Measurements from ENCODE around the gene TMED9.

The TMED9 gene

DNA sequence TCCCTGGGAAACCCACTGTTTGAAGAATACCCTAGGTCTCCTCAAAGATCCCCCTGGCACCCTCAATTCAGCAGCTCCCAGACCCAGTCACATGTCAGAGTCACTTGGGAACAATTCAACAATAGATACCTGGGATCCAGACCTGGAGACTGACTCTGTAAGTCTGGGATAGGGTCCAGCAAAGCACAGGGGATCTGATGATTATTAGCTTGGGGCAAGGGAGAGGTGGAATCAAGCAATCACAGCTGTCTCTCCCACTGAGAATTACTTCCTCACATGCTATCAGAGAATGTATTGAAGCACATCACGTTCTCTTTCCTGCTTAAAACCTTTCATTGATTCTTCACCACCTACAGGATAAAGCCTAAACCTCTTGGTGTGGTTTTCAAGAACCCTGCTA is 43.5 kb upstream of the TMED9 start:
- H3K36me3 ChIP-seq (ENCODE audit: control insufficient read depth, insufficient read depth, low read length) = peaks cover 6% of the 10 kb centered on the region
- no peak overlapping the region for H3K4me3 ChIP-seq (replicated peaks; ENCODE audit: low read depth, low read length)
- no peak for DNase-seq (ENCODE audit: extremely low read depth, insufficient read length)
- TF ChIP-seq, protein P1, sequence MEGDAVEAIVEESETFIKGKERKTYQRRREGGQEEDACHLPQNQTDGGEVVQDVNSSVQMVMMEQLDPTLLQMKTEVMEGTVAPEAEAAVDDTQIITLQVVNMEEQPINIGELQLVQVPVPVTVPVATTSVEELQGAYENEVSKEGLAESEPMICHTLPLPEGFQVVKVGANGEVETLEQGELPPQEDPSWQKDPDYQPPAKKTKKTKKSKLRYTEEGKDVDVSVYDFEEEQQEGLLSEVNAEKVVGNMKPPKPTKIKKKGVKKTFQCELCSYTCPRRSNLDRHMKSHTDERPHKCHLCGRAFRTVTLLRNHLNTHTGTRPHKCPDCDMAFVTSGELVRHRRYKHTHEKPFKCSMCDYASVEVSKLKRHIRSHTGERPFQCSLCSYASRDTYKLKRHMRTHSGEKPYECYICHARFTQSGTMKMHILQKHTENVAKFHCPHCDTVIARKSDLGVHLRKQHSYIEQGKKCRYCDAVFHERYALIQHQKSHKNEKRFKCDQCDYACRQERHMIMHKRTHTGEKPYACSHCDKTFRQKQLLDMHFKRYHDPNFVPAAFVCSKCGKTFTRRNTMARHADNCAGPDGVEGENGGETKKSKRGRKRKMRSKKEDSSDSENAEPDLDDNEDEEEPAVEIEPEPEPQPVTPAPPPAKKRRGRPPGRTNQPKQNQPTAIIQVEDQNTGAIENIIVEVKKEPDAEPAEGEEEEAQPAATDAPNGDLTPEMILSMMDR (IDR thresholded peaks at IDR 0.05; ENCODE audit: insufficient read depth, low read length, poor library complexity, severe bottlenecking) = no peak
- H3K27me3 ChIP-seq (replicated peaks; ENCODE audit: control insufficient read depth, insufficient read depth, low read length) = no peaks in the 10 kb centered on the region

DNA sequence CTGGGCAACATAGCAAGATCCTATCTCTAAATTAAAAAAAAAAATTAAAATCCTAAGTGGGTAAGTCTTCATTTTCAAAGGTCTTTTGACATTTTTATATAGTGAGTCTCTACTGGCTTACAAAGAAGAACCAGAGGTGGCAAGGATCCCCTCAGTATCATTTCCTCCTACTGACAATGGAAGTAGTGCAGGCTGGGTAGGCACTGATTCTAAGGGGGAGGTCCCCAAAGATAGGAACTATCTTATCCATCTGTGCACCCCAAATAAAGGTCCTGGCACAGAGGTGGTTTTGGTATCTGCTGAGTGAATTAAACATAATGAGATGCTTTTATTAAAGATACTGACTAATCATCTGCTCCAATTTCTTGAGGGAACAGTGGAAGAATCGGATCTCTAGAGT is 41.9 kb upstream of the TMED9 start:
- Histone ChIP-seq H3K36me3 (ENCODE audit: control insufficient read depth, insufficient read depth, low read length) (peaks cover 6% of the 10 kb centered on the region), H3K27me3 (replicated peaks; ENCODE audit: control insufficient read depth, insufficient read depth, low read length) (no peaks in the 10 kb centered on the region), H3K4me3 (replicated peaks; ENCODE audit: low read depth, low read length) (no peak overlapping the region)
- DNase-seq (ENCODE audit: extremely low read depth, insufficient read length) = no peak
- TF ChIP-seq, protein P1 (IDR thresholded peaks at IDR 0.05; ENCODE audit: insufficient read depth, low read length, poor library complexity, severe bottlenecking) = no peak

DNA sequence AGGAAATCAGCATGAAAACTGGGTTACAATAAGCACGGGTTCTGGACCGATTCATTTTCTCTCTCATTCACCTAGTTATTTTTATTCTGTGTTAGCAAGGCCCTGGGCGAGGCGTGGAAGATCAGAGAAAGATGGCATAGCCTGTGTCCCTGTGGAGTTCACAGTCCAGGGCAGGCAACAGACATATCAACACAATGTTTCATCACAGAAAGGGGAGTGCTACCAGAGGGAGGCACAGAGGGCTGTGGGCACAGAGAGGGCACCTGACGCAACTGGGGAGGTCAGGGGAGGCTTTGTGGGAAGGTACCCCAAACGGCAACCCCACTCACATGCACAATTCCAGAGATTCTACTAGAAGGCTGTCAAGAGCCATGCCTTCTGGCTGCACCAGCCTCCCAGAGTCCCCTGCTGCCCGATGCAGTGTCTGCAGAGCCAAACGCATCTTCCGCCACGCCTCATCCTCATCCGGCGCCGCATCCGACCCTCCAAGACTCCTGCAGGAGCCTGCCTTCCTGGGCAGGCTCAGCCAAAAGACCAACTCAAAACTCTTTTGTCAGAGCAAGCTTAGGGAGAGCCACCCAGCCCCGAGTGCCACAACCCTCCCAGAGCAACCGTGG is 39.1 kb upstream of the TMED9 start:
- Histone ChIP-seq H3K4me3 (replicated peaks; ENCODE audit: low read depth, low read length) (peak overlapping the region; percentile 75), H3K27me3 (replicated peaks; ENCODE audit: control insufficient read depth, insufficient read depth, low read length) (no peaks in the 10 kb centered on the region), H3K36me3 (ENCODE audit: control insufficient read depth, insufficient read depth, low read length) (peaks cover 4% of the 10 kb centered on the region; the same call in 1 of the 2 replicates)
- no peak for DNase-seq (ENCODE audit: extremely low read depth, insufficient read length)
- TF ChIP-seq, protein P1 (IDR thresholded peaks at IDR 0.05; ENCODE audit: insufficient read depth, low read length, poor library complexity, severe bottlenecking) = no peak

DNA sequence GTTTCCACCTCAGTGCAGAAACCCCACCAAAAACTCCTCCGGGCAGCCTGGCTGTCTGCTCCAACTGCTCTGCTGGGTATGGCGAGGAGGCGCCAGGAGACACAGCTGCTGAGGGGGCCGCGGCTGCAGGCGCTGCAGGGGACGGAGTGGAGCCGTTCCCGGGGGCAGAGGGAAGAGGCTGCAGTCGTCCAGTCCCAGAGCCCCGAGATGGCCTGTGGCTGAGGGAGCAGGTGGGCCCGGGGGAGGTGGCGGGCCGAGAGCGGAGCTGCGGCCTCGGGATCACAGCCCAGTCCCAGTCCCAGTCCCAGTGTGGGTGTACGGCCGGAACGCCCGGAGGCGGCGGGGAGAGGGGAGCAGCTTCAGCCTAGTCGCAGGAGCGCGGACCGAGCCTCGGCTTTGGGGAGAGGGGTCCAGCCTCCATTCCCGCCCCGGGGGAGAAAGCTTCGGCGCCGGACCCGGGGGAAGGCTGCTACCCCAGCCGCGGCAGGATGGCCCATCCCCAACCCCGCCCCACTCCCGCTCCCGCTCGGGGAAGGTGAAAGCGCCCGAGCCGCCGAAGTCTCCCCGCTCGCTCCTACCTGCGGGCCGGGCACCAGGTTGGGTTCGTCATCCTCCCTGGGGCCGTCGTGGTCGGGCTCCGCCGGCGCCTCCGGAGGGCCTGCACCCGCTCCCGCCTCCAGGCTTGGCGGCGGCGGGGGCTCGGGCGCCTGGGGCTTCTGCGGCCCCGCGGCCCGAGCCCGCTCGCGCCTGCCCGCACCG is 38.2 kb upstream of the TMED9 start:
- H3K27me3 ChIP-seq (replicated peaks; ENCODE audit: control insufficient read depth, insufficient read depth, low read length) = no peaks in the 10 kb centered on the region
- H3K36me3 ChIP-seq (ENCODE audit: control insufficient read depth, insufficient read depth, low read length) = peaks cover 4% of the 10 kb centered on the region; the same call in 1 of the 2 replicates
- DNase-seq (ENCODE audit: extremely low read depth, insufficient read length) = peak; percentile 42
- TF ChIP-seq, protein P1 (IDR thresholded peaks at IDR 0.05; ENCODE audit: insufficient read depth, low read length, poor library complexity, severe bottlenecking) = no peak
- H3K4me3 ChIP-seq (replicated peaks; ENCODE audit: low read depth, low read length) = peak overlapping the region; percentile 75

DNA sequence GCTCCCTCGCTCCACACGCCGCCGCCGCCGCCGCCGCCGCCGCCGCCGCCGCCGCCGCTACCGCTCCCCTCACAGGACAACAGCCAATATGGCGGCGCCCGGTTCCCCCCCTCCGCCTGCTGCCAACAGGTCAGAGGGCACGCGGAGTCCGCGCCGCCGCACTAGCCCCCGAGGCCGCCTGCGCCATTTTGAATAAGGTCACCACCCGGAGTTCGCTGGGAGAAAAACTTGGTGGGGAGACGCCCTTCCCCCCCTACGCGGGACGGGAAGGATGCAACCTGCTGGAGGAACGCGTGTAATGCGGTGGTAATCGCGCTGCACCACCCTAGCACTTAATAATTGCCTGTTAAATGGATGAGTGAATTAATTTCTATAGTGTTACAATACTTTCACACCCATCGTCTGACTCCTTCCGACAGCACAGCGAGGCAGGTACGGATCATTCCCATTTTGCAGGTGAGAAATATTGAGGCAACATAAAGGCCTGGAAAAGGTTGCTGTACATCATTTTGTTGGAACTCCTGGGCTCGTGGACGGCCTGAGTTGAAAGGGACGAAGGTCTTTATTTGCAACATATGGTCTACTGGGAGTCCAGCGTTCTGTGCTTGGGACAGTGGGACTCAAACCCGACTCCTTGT is 37.4 kb upstream of the TMED9 start, which contains the start of gene FAM193B:
FAM193B (minus strand) TSS at position 90 of the 638 bp plus-strand sequence. CDS start 105 bp downstream, outside the sequence.
- peak; percentile 94 for DNase-seq (ENCODE audit: extremely low read depth, insufficient read length)
- H3K4me3 ChIP-seq (replicated peaks; ENCODE audit: low read depth, low read length) = peak within 1 kb of the TSS; percentile 77
- H3K36me3 ChIP-seq (ENCODE audit: control insufficient read depth, insufficient read depth, low read length) = peaks cover 4% of the 10 kb centered on the region; the same call in 1 of the 2 replicates
- H3K27me3 ChIP-seq (replicated peaks; ENCODE audit: control insufficient read depth, insufficient read depth, low read length) = no peaks in the 10 kb centered on the region
- TF ChIP-seq, protein P1 (IDR thresholded peaks at IDR 0.05; ENCODE audit: insufficient read depth, low read length, poor library complexity, severe bottlenecking) = peak; percentile 29
